ENCODE data around the gene THEMIS.

DNA sequence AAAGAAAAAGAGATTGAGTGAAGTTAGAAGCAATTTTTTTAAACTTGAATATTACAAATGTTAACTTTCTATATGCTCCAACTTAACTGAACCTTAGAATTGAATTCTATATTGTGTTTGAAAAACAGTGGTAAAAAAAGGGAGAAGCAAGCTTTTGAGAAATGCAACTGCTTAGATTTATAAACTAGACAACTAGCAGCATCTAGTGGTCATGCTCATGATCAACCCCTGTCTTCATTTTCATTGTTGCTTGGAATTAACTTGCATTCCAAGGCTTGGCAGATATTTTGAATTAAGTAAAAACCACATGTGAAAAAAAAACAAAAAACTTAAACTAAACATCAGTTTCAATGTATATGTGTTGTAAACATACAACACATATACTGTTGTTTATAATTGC, 210.8 kb downstream of the THEMIS start:
- TF ChIP-seq POLR2A (IDR thresholded peaks at IDR 0.05): no peak
- TF ChIP-seq, protein P1, sequence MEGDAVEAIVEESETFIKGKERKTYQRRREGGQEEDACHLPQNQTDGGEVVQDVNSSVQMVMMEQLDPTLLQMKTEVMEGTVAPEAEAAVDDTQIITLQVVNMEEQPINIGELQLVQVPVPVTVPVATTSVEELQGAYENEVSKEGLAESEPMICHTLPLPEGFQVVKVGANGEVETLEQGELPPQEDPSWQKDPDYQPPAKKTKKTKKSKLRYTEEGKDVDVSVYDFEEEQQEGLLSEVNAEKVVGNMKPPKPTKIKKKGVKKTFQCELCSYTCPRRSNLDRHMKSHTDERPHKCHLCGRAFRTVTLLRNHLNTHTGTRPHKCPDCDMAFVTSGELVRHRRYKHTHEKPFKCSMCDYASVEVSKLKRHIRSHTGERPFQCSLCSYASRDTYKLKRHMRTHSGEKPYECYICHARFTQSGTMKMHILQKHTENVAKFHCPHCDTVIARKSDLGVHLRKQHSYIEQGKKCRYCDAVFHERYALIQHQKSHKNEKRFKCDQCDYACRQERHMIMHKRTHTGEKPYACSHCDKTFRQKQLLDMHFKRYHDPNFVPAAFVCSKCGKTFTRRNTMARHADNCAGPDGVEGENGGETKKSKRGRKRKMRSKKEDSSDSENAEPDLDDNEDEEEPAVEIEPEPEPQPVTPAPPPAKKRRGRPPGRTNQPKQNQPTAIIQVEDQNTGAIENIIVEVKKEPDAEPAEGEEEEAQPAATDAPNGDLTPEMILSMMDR (IDR thresholded peaks at IDR 0.05): no peak
- no peak for TF ChIP-seq EP300 (IDR thresholded peaks at IDR 0.05; ENCODE audit: low read depth)
- no peak for TF ChIP-seq POLR2AphosphoS5 (IDR thresholded peaks at IDR 0.05)
